Ascending aorta (tissue), 2 donors: ENCODE results near the gene TMEM8B. TPM values are rescaled to one million over a fixed set of nuclear protein-coding genes. Genes with fewer than 3 reads are reported as not detected.
A peak's percentile ranks its signal among the peaks of the same experiment; 100 is the strongest.
"Not testable (repeated sequence)": the region's sequence is repeated elsewhere in the genome, so short reads cannot be mapped to it uniquely, and the experiment has no call there.

Experiments
- DNase-seq, 2 donors: peaks; one replicate each; pipeline ENCODE4 v3.0.0-alpha.2; 2019; ENCODE audit warnings: low spot score in 2 of 2
- H3K27ac ChIP-seq, 2 donors: fragments of 200-600 bp; sonication (generic); one replicate each; pipeline ENCODE4 v1.5.1; 2016 to 2017; ENCODE audit warnings: mild to moderate bottlenecking in 1 of 2
- H3K27me3 ChIP-seq: fragments of 200-600 bp; sonication (generic); one replicate; pipeline ENCODE4 v1.5.1; 2017
- H3K36me3 ChIP-seq, 2 donors: fragments of 200-600 bp; sonication (generic); one replicate each; pipeline ENCODE4 v1.5.1; 2016
- H3K4me1 ChIP-seq, 2 donors: fragments of 200-600 bp; sonication (generic); one replicate each; pipeline ENCODE4 v1.5.1; 2016 to 2017; ENCODE audit warnings: mild to moderate bottlenecking in 1 of 2
- H3K4me3 ChIP-seq, 2 donors: fragments of 200-600 bp; sonication (generic); one replicate each; pipeline ENCODE4 v1.5.1; 2016 to 2017; ENCODE audit warnings: mild to moderate bottlenecking in 1 of 2
- H3K9me3 ChIP-seq, 2 donors: fragments of 200-600 bp; sonication (generic); one replicate each; pipeline ENCODE4 v1.5.1; 2016
- intact Hi-C: fragments of 100-400 bp; cut with DNase I; formaldehyde crosslinking; loops from one replicate; pipeline ENCODE4 v1.15.1; 2023
- total RNA-seq: library from RNA; depleted of rRNA; stranded (reverse); fragments of >200 nt; gene quantifications from one replicate; pipeline ENCODE4 v1.1.0, GENCODE V29; 2016
- TF ChIP-seq, protein P1 (sequence below), 3 experiments: fragments of 200-600 bp in 2 of 3; fragments of 450-650 bp in 1 of 3; sonication (generic) in 2 of 3; IDR thresholded peaks; one replicate each; pipeline ENCODE4 v1.5.1; 2016 to 2019; ENCODE audit warnings: antibody characterized with exemption in 3 of 3, mild to moderate bottlenecking in 1 of 3, moderate library complexity in 1 of 3

TMEM8B gene
- total RNA-seq, 1 donor from 2014 or later = 37.3 TPM

- TF ChIP-seq, protein P1, sequence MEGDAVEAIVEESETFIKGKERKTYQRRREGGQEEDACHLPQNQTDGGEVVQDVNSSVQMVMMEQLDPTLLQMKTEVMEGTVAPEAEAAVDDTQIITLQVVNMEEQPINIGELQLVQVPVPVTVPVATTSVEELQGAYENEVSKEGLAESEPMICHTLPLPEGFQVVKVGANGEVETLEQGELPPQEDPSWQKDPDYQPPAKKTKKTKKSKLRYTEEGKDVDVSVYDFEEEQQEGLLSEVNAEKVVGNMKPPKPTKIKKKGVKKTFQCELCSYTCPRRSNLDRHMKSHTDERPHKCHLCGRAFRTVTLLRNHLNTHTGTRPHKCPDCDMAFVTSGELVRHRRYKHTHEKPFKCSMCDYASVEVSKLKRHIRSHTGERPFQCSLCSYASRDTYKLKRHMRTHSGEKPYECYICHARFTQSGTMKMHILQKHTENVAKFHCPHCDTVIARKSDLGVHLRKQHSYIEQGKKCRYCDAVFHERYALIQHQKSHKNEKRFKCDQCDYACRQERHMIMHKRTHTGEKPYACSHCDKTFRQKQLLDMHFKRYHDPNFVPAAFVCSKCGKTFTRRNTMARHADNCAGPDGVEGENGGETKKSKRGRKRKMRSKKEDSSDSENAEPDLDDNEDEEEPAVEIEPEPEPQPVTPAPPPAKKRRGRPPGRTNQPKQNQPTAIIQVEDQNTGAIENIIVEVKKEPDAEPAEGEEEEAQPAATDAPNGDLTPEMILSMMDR (IDR thresholded peaks at IDR 0.05) = no peak
- no peaks in the 10 kb centered on the region for H3K4me1 ChIP-seq
- no peaks in the 10 kb centered on the region for H3K9me3 ChIP-seq
- H3K36me3 ChIP-seq = no peaks in the 10 kb centered on the region
- DNase-seq = no peak
- intact Hi-C loops = no loop called here
- no peak overlapping the region for H3K4me3 ChIP-seq
- no peaks in the 10 kb centered on the region for H3K27me3 ChIP-seq
- H3K27ac ChIP-seq = no peak overlapping the region
These were observed 67.5 kb downstream of the TMEM8B start for GRCh38 chr9:35896570-35896969.

- H3K4me3 ChIP-seq, H3K27me3 ChIP-seq, intact Hi-C loops, H3K27ac ChIP-seq, H3K9me3 ChIP-seq, H3K4me1 ChIP-seq, DNase-seq, H3K36me3 ChIP-seq: not testable (repeated sequence)
These were observed 68.5 kb downstream of the TMEM8B start for GRCh38 chr9:35897376-35898099.

GRCh38 chr9:35898337-35898736 is 69.3 kb downstream of the TMEM8B start:
- H3K4me3 ChIP-seq = no peak overlapping the region
- H3K9me3 ChIP-seq = no peaks in the 10 kb centered on the region
- intact Hi-C loops = no loop called here
- DNase-seq = no peak
- no peaks in the 10 kb centered on the region for H3K27me3 ChIP-seq
- H3K4me1 ChIP-seq = peaks cover 3% of the 10 kb centered on the region in 2 donors
- H3K36me3 ChIP-seq = no peaks in the 10 kb centered on the region
- no peak overlapping the region for H3K27ac ChIP-seq
- TF ChIP-seq, protein P1 (IDR thresholded peaks at IDR 0.05) = no peak

DNA sequence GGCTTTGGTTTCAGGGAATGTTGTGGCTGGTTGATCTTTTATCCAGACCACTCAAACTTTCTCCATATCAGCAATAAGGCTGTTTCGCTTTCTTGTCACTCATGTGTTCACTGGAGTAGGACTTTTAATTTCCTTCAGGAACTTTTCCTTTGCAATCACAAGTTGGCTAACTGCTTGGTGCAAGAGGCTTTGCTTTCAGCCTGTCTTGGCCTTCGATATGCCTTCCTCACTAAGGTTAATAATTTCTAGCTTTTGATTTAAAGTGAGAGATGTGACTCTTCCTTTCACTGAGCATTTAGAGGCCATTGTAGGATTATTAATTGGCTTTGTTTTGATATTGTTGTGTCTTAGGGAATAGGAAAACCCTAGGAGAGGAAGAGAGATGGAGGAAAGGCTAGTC is 70.0 kb downstream of the TMEM8B start:
- intact Hi-C loops = no loop called here
- TF ChIP-seq, protein P1 (IDR thresholded peaks at IDR 0.05) = no peak

GRCh38 chr9:35903049-35903448 is 74.0 kb downstream of the TMEM8B start:
- TF ChIP-seq, protein P1 (IDR thresholded peaks at IDR 0.05) = peak; percentile 59 to 70 (median 69)
- Histone ChIP-seq H3K36me3 (no peaks in the 10 kb centered on the region), H3K27ac (no peak overlapping the region), H3K9me3 (no peaks in the 10 kb centered on the region), H3K4me3 (no peak overlapping the region), H3K4me1 (peaks cover 27 to 41% of the 10 kb centered on the region in 2 donors), H3K27me3 (no peaks in the 10 kb centered on the region)
- intact Hi-C loops = loop anchor here (1.0 to 10.0 kb wide), 4 partner anchors 42 to 408 kb away; partner anchors contain the start of genes CCDC107, CCIN, RMRP and RUSC2
- no peak for DNase-seq

More for the DNA sequence above, 70.0 kb downstream of the TMEM8B start:
- H3K27me3 ChIP-seq = no peaks in the 10 kb centered on the region
- DNase-seq = no peak
- no peaks in the 10 kb centered on the region for H3K9me3 ChIP-seq
- no peak overlapping the region for H3K27ac ChIP-seq
- no peak overlapping the region for H3K4me3 ChIP-seq
- H3K4me1 ChIP-seq = peaks cover 4 to 5% of the 10 kb centered on the region in 2 donors
- H3K36me3 ChIP-seq = no peaks in the 10 kb centered on the region

DNA sequence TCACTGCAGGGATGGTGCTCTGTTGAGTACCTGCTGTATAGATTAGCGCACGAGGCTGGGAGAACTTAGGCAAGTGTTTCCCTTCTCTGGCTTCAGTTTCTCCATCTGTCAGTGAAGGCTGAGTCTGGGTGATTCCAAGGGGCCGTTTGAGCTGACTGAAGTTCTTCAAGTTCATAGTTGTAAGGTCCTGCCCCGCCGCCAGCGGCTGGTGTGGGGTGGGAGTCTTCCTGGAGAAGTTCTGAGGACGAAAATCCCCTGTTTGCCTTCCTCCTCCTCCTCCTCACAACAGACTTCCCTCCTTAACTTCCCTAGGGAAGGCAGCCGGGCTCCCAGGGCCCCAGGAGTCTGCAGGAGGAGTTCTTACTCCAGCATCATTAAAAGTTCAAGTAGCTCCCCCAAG is 75.3 kb downstream of the TMEM8B start:
- Histone ChIP-seq H3K27me3 (no peaks in the 10 kb centered on the region), H3K36me3 (no peaks in the 10 kb centered on the region), H3K4me1 (peaks cover 40 to 54% of the 10 kb centered on the region in 2 donors), H3K27ac (peak overlapping the region; percentile 84 to 98), H3K9me3 (no peaks in the 10 kb centered on the region), H3K4me3 (no peak overlapping the region)
- no peak for DNase-seq
- TF ChIP-seq, protein P1 (IDR thresholded peaks at IDR 0.05) = no peak
- intact Hi-C loops = loop anchor here (10.0 kb wide), 3 partner anchors 250 to 410 kb away; partner anchors contain the start of genes CCDC107, CCIN, RMRP and RUSC2
